PC-3 (cell line): ENCODE data around the gene FLT1. TPM values are rescaled to one million over a fixed set of nuclear protein-coding genes. Genes with fewer than 3 reads are reported as not detected.

ENCODE experiments used
- ATAC-seq: fragments of 200-7000 bp; cut with Tn5 transposase; 2 replicates; pipeline ENCODE4 v1.9.1; 2020; ENCODE audit warnings: mild to moderate bottlenecking, moderate library complexity
- BruUV-seq: library from RNA; stranded (reverse); fragments of 400-500 nt; replicated peaks from 2 replicates; lab custom pipeline; 2021; lab: Mats Ljungman, UMichigan
- CTCF ChIA-PET: fragments of 300-600 bp; sonication (Branson Sonifier 250); formaldehyde crosslinking; loops from one replicate; lab custom pipeline; 2022; ENCODE audit warnings: antibody characterized with exemption; lab: Charles Lee
- POLR2A ChIA-PET: fragments of 300-600 bp; sonication (Branson Sonifier 250); formaldehyde crosslinking; loops from one replicate; lab custom pipeline; 2022; ENCODE audit warnings: antibody characterized with exemption; ENCODE audit not compliant: unreplicated experiment; lab: Charles Lee
- DNase-seq: peaks from one replicate; pipeline ENCODE4 v3.0.0-alpha.2; 2015
- H2AFZ ChIP-seq: fragments of 300-600 bp; sonication (generic); 2 replicates; pipeline ENCODE4 v1.6.0; 2016; ENCODE audit warnings: antibody characterized with exemption, low read length
- H3F3A ChIP-seq: fragments of 300-600 bp; sonication (generic); one replicate; pipeline ENCODE4 v1.6.0; 2017; ENCODE audit warnings: antibody characterized with exemption, low read length, control low read depth, mild to moderate bottlenecking; ENCODE audit not compliant: unreplicated experiment
- H3K27ac ChIP-seq: fragments of 300-600 bp; sonication (generic); 2 replicates; pipeline ENCODE4 v1.5.1; 2016; ENCODE audit warnings: mild to moderate bottlenecking, low read length
- H3K27me3 ChIP-seq: fragments of 300-600 bp; sonication (generic); 2 replicates; pipeline ENCODE4 v1.6.1; 2016; ENCODE audit warnings: low read length, mixed read lengths
- H3K36me3 ChIP-seq: fragments of 300-600 bp; sonication (generic); 2 replicates; pipeline ENCODE4 v1.6.1; 2016; ENCODE audit warnings: low read depth, mixed run types, low read length, mixed read lengths
- H3K4me1 ChIP-seq: fragments of 300-600 bp; sonication (generic); 2 replicates; pipeline ENCODE4 v1.5.1; 2016; ENCODE audit warnings: low read length; ENCODE audit not compliant: insufficient read depth
- H3K4me2 ChIP-seq: fragments of 300-600 bp; sonication (generic); 2 replicates; pipeline ENCODE4 v1.6.0; 2016; ENCODE audit warnings: low read length
- H3K4me3 ChIP-seq: fragments of 300-600 bp; sonication (generic); 2 replicates; pipeline ENCODE4 v1.5.1; 2016; ENCODE audit warnings: mild to moderate bottlenecking, low read length, mixed read lengths
- H3K79me2 ChIP-seq: fragments of 300-600 bp; sonication (generic); 2 replicates; pipeline ENCODE4 v1.6.1; 2017; ENCODE audit warnings: low read length, mixed read lengths
- H3K9ac ChIP-seq: fragments of 300-600 bp; sonication (generic); 2 replicates; pipeline ENCODE4 v1.6.0; 2016; ENCODE audit warnings: mild to moderate bottlenecking, low read length
- H3K9me2 ChIP-seq: fragments of 300-600 bp; sonication (generic); replicated peaks from 2 replicates; pipeline ENCODE4 v1.6.1; 2016; ENCODE audit warnings: mixed run types, low read length, mixed read lengths
- H3K9me3 ChIP-seq: fragments of 300-600 bp; sonication (generic); 2 replicates; pipeline ENCODE4 v1.6.1; 2016; ENCODE audit warnings: low read length, mixed read lengths
- H4K20me1 ChIP-seq: fragments of 300-600 bp; sonication (generic); 2 replicates; pipeline ENCODE4 v1.6.1; 2016; ENCODE audit warnings: low read length, mixed read lengths
- CTCF ChIP-seq: fragments of 300-600 bp; sonication (generic); conservative IDR thresholded peaks from 2 replicates; pipeline ENCODE4 v1.5.1; 2017; ENCODE audit warnings: antibody characterized with exemption, low read depth, mild to moderate bottlenecking, low read length
- EZH2 ChIP-seq: fragments of 300-600 bp; sonication (generic); IDR thresholded peaks from one replicate; pipeline ENCODE4 v1.6.1; 2017; ENCODE audit warnings: antibody characterized with exemption, mild to moderate bottlenecking, low read length; ENCODE audit not compliant: unreplicated experiment
- EZH2phosphoT487 ChIP-seq: fragments of 300-600 bp; sonication (generic); IDR thresholded peaks from 2 replicates; pipeline ENCODE4 v1.6.1; 2018; ENCODE audit warnings: mild to moderate bottlenecking, antibody characterized with exemption, low read length, borderline replicate concordance
- intact Hi-C: fragments of 100-400 bp; cut with micrococcal nuclease; formaldehyde crosslinking; loops from 2 replicates; pipeline ENCODE4 v1.9.0; 2023
- total RNA-seq: library from RNA; depleted of rRNA; stranded (reverse); fragments of >200 nt; gene quantifications from 2 replicates; pipeline ENCODE4 v1.2.3, GENCODE V29; 2014; rRNA removed

FLT1 gene
- total RNA-seq, 1 experiment from 2014 or later: 1.2 TPM

DNA sequence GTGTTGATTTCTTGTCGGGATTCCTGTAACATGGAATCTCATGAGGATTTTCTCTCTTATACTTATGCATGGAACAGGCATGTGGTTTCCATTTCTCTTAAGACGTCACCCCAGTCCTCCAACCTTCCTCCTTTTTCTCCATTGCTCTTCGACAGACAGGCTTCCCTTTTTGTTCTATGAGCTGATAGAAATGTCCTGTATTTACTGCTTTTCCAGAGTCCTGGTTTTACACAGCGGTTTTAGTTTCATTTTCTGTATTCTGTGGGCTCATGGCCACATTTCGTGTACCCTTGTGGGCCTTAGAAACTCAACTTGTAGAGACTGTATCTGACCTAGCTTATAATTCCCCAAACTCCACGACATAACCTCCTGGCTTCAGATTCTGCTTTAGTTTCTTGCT, 243.5 kb downstream of the FLT1 start:
- Histone ChIP-seq H3K36me3 (peaks cover 7% of the 10 kb centered on the region), H3K4me3 (no peak overlapping the region), H3K27me3 (no peaks in the 10 kb centered on the region), H3K9me3 (no peaks in the 10 kb centered on the region), H2AFZ (no peak overlapping the region), H3K79me2 (no peaks in the 10 kb centered on the region; the same call in 1 of the 2 replicates), H3K27ac (no peak overlapping the region), H4K20me1 (no peaks in the 10 kb centered on the region), H3K9ac (no peak overlapping the region), H3K4me1 (no peaks in the 10 kb centered on the region), H3K9me2 (no peaks in the 10 kb centered on the region), H3F3A (no peaks in the 10 kb centered on the region), H3K4me2 (no peak overlapping the region)
- POLR2A ChIA-PET: no interaction called here
- DNase-seq (no peak), ATAC-seq (no peak)
- intact Hi-C loops: no loop called here
- CTCF ChIA-PET: no interaction called here
- TF ChIP-seq EZH2phosphoT487 (no peak), CTCF (no peak), EZH2 (no peak)
- no TSS peak for BruUV-seq

GRCh38 chr13:28250542-28250941, 244.4 kb downstream of the FLT1 start:
- H3K27me3 ChIP-seq: no peaks in the 10 kb centered on the region
- no peak overlapping the region for H3K4me2 ChIP-seq
- H3K27ac ChIP-seq: no peak overlapping the region
- POLR2A ChIA-PET: no interaction called here
- H3K9me3 ChIP-seq: no peaks in the 10 kb centered on the region
- no peaks in the 10 kb centered on the region for H3K4me1 ChIP-seq
- TF ChIP-seq EZH2phosphoT487: no peak
- TF ChIP-seq CTCF: no peak
- H3K9me2 ChIP-seq: no peaks in the 10 kb centered on the region
- H4K20me1 ChIP-seq: no peaks in the 10 kb centered on the region
- ATAC-seq (no peak), DNase-seq (no peak)
- H3K4me3 ChIP-seq: no peak overlapping the region
- peaks cover 2% of the 10 kb centered on the region; the same call in 1 of the 2 replicates for H3K36me3 ChIP-seq
- CTCF ChIA-PET: no interaction called here
- H3K79me2 ChIP-seq: no peaks in the 10 kb centered on the region; the same call in 1 of the 2 replicates
- no peaks in the 10 kb centered on the region for H3F3A ChIP-seq
- BruUV-seq: no TSS peak
- no peak overlapping the region for H3K9ac ChIP-seq
- intact Hi-C loops: no loop called here
- no peak overlapping the region for H2AFZ ChIP-seq

Other genes with a start within 250 kb of the FLT1 start
- 64.4 and 92.8 TPM in 2 replicates for gene POMP, start 164.0 kb upstream of the FLT1 start, total RNA-seq
- 0.84 and 1.4 TPM in 2 replicates for gene SLC46A3, start 223.8 kb upstream of the FLT1 start, total RNA-seq